ENCODE data around the gene ALOX12. TPM values are rescaled to one million over a fixed set of nuclear protein-coding genes. Genes with fewer than 3 reads are reported as not detected.

ALOX12 gene
- total RNA-seq, 1 experiment from 2014 or later: not detected

- intact Hi-C loops (cut with micrococcal nuclease): no loop called here
- peak overlapping the region; percentile 85 for H3K9ac ChIP-seq (ENCODE audit: low read length)
- peaks cover 12% of the 10 kb centered on the region for H3K4me1 ChIP-seq (ENCODE audit: insufficient read depth, low read length)
- peak overlapping the region; percentile 84 for H3K4me3 ChIP-seq (ENCODE audit: low read length)
- peak overlapping the region; percentile 42 for H3K27ac ChIP-seq (ENCODE audit: low read length)
- peaks cover 10% of the 10 kb centered on the region; the same call in 1 of the 2 replicates for H3K79me2 ChIP-seq (ENCODE audit: low read length)
- no peaks in the 10 kb centered on the region for H3K36me3 ChIP-seq (ENCODE audit: low read depth, low read length)
- no peaks in the 10 kb centered on the region for H3F3A ChIP-seq (ENCODE audit: low read length, unreplicated experiment)
- no peaks in the 10 kb centered on the region for H3K9me2 ChIP-seq (replicated peaks; ENCODE audit: low read length)
- TF ChIP-seq CTCF (conservative IDR thresholded peaks at IDR 0.05; ENCODE audit: low read depth, low read length) (no peak), EZH2 (IDR thresholded peaks at IDR 0.05; ENCODE audit: low read length, unreplicated experiment) (no peak), EZH2phosphoT487 (IDR thresholded peaks at IDR 0.05; ENCODE audit: borderline replicate concordance, low read length) (no peak)
- POLR2A ChIA-PET (ENCODE audit: unreplicated experiment): interaction anchor here (0.5 to 1.1 kb wide), 2 partner anchors 14 to 356 kb away, joined by 3 to 13 read pairs; no protein-coding TSS in a partner anchor
- no peak for DNase-seq
- H2AFZ ChIP-seq (ENCODE audit: low read length): peak overlapping the region; percentile 91
- no peaks in the 10 kb centered on the region for H3K9me3 ChIP-seq (ENCODE audit: low read length)
- BruUV-seq (replicated peaks): TSS peak; percentile 97
- H3K4me2 ChIP-seq (ENCODE audit: low read length): peak overlapping the region; percentile 93
- ATAC-seq: no peak
- no peaks in the 10 kb centered on the region for H3K27me3 ChIP-seq (ENCODE audit: low read length)
- CTCF ChIA-PET: interaction anchor here (0.8 kb wide), 1 partner anchor 11 kb away, joined by 5 read pairs; no protein-coding TSS in a partner anchor
- H4K20me1 ChIP-seq (ENCODE audit: low read length): no peaks in the 10 kb centered on the region
These were observed 39.2 kb downstream of the ALOX12 start for GRCh38 chr17:7034955-7035590.

GRCh38 chr17:7035591-7036368 is 39.9 kb downstream of the ALOX12 start, which contains the start of gene SLC16A13:
Gene SLC16A13, plus strand, starts transcription at chr17:7036015. Its CDS starts 368 bp downstream, at chr17:7036383.
- H4K20me1 ChIP-seq (ENCODE audit: low read length): no peaks in the 10 kb centered on the region
- no TSS peak for BruUV-seq (replicated peaks)
- H3K9me3 ChIP-seq (ENCODE audit: low read length): no peaks in the 10 kb centered on the region
- H3K4me1 ChIP-seq (ENCODE audit: insufficient read depth, low read length): peaks cover 12% of the 10 kb centered on the region
- H3K4me3 ChIP-seq (ENCODE audit: low read length): peak within 1 kb of the TSS; percentile 84
- H3K4me2 ChIP-seq (ENCODE audit: low read length): peak within 1 kb of the TSS; percentile 93
- H3K9me2 ChIP-seq (replicated peaks; ENCODE audit: low read length): no peaks in the 10 kb centered on the region
- H2AFZ ChIP-seq (ENCODE audit: low read length): peak within 1 kb of the TSS; percentile 91
- DNase-seq (peak; percentile 91), ATAC-seq (peak; percentile 96)
- no peaks in the 10 kb centered on the region for H3K36me3 ChIP-seq (ENCODE audit: low read depth, low read length)
- no peaks in the 10 kb centered on the region for H3K27me3 ChIP-seq (ENCODE audit: low read length)
- CTCF ChIA-PET: interaction anchor here (0.6 to 0.8 kb wide), 3 partner anchors 10 to 180 kb away, joined by 4 to 11 read pairs (median 5); no protein-coding TSS in a partner anchor
- TF ChIP-seq CTCF (conservative IDR thresholded peaks at IDR 0.05; ENCODE audit: low read depth, low read length): no peak
- no peak for TF ChIP-seq EZH2phosphoT487 (IDR thresholded peaks at IDR 0.05; ENCODE audit: borderline replicate concordance, low read length)
- TF ChIP-seq EZH2 (IDR thresholded peaks at IDR 0.05; ENCODE audit: low read length, unreplicated experiment): no peak
- POLR2A ChIA-PET (ENCODE audit: unreplicated experiment): interaction anchor here (0.5 to 1.1 kb wide), 3 partner anchors 14 to 357 kb away, joined by 3 to 13 read pairs (median 6); no protein-coding TSS in a partner anchor
- peak within 1 kb of the TSS; percentile 85 for H3K9ac ChIP-seq (ENCODE audit: low read length)
- peaks cover 10% of the 10 kb centered on the region; the same call in 1 of the 2 replicates for H3K79me2 ChIP-seq (ENCODE audit: low read length)
- H3K27ac ChIP-seq (ENCODE audit: low read length): peak within 1 kb of the TSS; percentile 42
- intact Hi-C loops (cut with micrococcal nuclease): no loop called here
- no peaks in the 10 kb centered on the region for H3F3A ChIP-seq (ENCODE audit: low read length, unreplicated experiment)
